Ovary (tissue), 9 donors: Measurements from ENCODE around the gene RALB. TPM values are rescaled to one million over a fixed set of nuclear protein-coding genes. Genes with fewer than 3 reads are reported as not detected.
"Not testable (repeated sequence)": the region's sequence is repeated elsewhere in the genome, so short reads cannot be mapped to it uniquely, and the experiment has no call there.

Experiments
- DNase-seq, 5 donors: peaks; one replicate each; pipeline ENCODE4 v3.0.0-alpha.2; 2019 to 2020
- H3K27ac ChIP-seq, 2 donors: fragments of 200-600 bp; one replicate each; pipeline versions ENCODE4 v1.5.1 to v1.8.0; 2019 to 2022
- H3K27me3 ChIP-seq: fragments of 200-600 bp; one replicate; pipeline ENCODE4 v1.8.0; 2022
- H3K36me3 ChIP-seq: fragments of 200-600 bp; sonication (generic); one replicate; pipeline ENCODE4 v1.5.1; 2019
- H3K4me1 ChIP-seq: one replicate; pipeline ENCODE4 v1.8.1; 2013; ENCODE audit warnings: mild to moderate bottlenecking, moderate library complexity; ENCODE audit not compliant: insufficient read depth
- H3K4me3 ChIP-seq: fragments of 200-600 bp; sonication (generic); one replicate; pipeline ENCODE4 v1.5.1; 2017
- H3K9me3 ChIP-seq, 2 donors: fragments of 200-600 bp in 1 of 2; sonication (generic) in 1 of 2; one replicate each; pipeline versions ENCODE4 v1.5.1 to v1.8.1; 2013 to 2019; ENCODE audit warnings: mild to moderate bottlenecking in 1 of 2, moderate library complexity in 1 of 2
- EP300 ChIP-seq: sonication (generic); formaldehyde crosslinking; IDR thresholded peaks from one replicate; pipeline ENCODE4 v1.6.1; 2017; ENCODE audit warnings: antibody characterized with exemption
- POLR2A ChIP-seq: fragments of 450-650 bp; IDR thresholded peaks from one replicate; pipeline ENCODE4 v1.6.1; 2017; ENCODE audit warnings: antibody characterized with exemption, mild to moderate bottlenecking, moderate library complexity
- WGBS, 3 donors: extraction: QIAGEN DNeasy Blood & Tissue Kit in 1 of 3; methylation state at CpG; one replicate each; pipeline versions ENCODE4 v1.1.5 to v1.1.7; 2013 to 2017; 5-methylcytosine and 5-hydroxymethylcytosine counted together
- intact Hi-C, 4 donors: fragments of 100-400 bp; cut with DNase I; formaldehyde crosslinking; loops; one replicate each; pipeline versions ENCODE4 v1.11.0 to v1.15.1; 2022 to 2023
- polyA plus RNA-seq, 2 donors: library from polyadenylated mRNA; stranded (reverse); fragments of 200-250 nt in 1 of 2; fragments of 350-450 nt in 1 of 2; fragmentation: Illumina TruSeq in 1 of 2; extraction: RNeasy Lipid Tissue Mini Kit (QIAGEN cat#74804) in 1 of 2; gene quantifications; one replicate each; pipeline ENCODE4 v1.2.3, GENCODE V29; 2013 to 2014
- total RNA-seq, 7 donors: library from RNA; depleted of rRNA in 2 of 7; stranded (reverse); fragments of >200 nt in 2 of 7; fragmentation: NEBNext Ultra II Directional in 3 of 7; extraction: Animal tissue kit (Norgen Biotek cat#: 25700) in 3 of 7; gene quantifications; one replicate each; pipeline versions ENCODE4 v1.1.0 to v1.2.4, GENCODE V29; 2016 to 2023
- TF ChIP-seq, protein P1 (sequence below), 3 donors: fragments of 450-650 bp in 2 of 3; fragments of 200-600 bp in 1 of 3; IDR thresholded peaks; one replicate each; pipeline versions ENCODE4 v1.5.1 to v1.8.0; 2016 to 2022; ENCODE audit warnings: antibody characterized with exemption in 3 of 3, mild to moderate bottlenecking in 1 of 3
- donor health status: DM: no; HTN: no; CAD: no; lungs with moderate emphysema.
- donor health status: DM: no; HTN: no; CAD: no.
- donor health status: Bipolar disorder and iron deficiency.
- donor health status: DM: yes; HTN: yes; CAD: no.
- donor health status: DM: no; HTN: no; CAD: no.
- donor health status: DM: yes; HTN: yes; CAD: no.

Gene RALB
- total and polyA plus RNA-seq, 9 donors, result 18.2 to 92.7 (median 34.9) TPM

DNA sequence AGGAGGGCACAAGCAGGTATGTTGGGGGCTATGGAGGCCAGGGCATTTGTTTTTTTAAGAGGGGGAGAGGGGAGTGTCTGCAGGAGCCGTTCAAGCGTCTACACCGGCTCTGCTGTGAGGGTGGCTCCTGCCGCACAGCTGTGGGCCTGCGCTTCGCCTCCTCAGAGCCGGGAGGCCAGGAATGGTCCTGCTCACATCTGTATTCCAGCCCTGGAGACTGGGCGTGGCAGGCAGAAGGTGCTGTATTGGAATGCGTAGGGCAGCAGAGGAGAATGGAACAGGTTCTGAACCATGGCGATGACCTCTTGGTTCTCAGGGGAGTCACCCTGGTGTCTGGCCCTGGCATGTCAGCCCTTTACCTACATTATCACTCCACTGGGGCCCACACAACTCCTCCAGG, 66.5 kb downstream of the RALB start:
- TF ChIP-seq EP300 (no peak), POLR2A (no peak)
- TF ChIP-seq, protein P1, sequence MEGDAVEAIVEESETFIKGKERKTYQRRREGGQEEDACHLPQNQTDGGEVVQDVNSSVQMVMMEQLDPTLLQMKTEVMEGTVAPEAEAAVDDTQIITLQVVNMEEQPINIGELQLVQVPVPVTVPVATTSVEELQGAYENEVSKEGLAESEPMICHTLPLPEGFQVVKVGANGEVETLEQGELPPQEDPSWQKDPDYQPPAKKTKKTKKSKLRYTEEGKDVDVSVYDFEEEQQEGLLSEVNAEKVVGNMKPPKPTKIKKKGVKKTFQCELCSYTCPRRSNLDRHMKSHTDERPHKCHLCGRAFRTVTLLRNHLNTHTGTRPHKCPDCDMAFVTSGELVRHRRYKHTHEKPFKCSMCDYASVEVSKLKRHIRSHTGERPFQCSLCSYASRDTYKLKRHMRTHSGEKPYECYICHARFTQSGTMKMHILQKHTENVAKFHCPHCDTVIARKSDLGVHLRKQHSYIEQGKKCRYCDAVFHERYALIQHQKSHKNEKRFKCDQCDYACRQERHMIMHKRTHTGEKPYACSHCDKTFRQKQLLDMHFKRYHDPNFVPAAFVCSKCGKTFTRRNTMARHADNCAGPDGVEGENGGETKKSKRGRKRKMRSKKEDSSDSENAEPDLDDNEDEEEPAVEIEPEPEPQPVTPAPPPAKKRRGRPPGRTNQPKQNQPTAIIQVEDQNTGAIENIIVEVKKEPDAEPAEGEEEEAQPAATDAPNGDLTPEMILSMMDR (IDR thresholded peaks at IDR 0.05), result no peak
- DNase-seq, result no peak
- Histone ChIP-seq H3K4me1 (no peaks in the 10 kb centered on the region), H3K36me3 (no peaks in the 10 kb centered on the region), H3K27ac (no peak overlapping the region), H3K27me3 (no peaks in the 10 kb centered on the region), H3K4me3 (no peak overlapping the region), H3K9me3 (no peaks in the 10 kb centered on the region)
- intact Hi-C loops, result loop anchor here in 2 of 4 donors (5.0 to 10.0 kb wide), 2 partner anchors 64 to 67 kb away; partner anchors contain the start of gene RALB (in 2 of the 2)
- 71 to 77% (median 74%) methylated on average over 10 of the region's 10 CpGs for WGBS, 3 donors

DNA sequence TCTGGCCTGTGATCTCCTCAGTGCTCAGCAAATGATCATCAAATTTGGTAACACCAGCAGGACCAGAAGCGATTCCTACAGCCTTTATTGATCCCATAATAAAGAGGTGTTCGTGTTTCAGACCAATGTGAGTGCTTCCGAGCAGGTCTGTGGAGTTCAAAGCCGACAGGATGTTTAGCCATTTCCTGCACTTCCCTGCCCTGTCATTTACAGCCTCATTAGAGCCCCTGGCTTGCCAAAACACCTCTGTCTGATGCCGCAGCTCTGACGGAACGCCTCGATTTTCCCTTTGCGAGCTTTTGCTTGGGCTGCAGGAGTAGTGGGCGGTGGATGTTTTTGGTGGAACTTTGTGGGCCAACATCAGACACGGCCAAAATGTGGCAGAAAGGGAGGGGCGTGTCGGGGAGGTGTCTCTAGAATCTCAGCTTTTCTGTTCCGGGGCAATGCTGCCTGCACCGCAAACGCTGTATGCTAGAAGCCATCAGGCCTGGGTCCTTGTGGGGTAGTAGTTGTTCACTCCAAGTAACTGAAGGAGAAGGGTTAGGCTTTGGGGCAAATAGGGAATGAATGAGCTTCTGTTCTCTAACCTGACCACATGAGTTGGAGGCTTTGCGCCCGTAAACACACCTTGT, 67.2 kb downstream of the RALB start:
- Histone ChIP-seq H3K27ac (no peak overlapping the region), H3K27me3 (no peaks in the 10 kb centered on the region), H3K4me1 (no peaks in the 10 kb centered on the region), H3K36me3 (no peaks in the 10 kb centered on the region), H3K9me3 (no peaks in the 10 kb centered on the region), H3K4me3 (no peak overlapping the region)
- intact Hi-C loops, result loop anchor here in 3 of 4 donors (1.0 to 10.0 kb wide), 3 partner anchors 27 to 68 kb away; partner anchors contain the start of gene RALB (in 2 of the 3)
- TF ChIP-seq POLR2A (no peak), EP300 (no peak)
- TF ChIP-seq, protein P1 (IDR thresholded peaks at IDR 0.05), result no peak
- WGBS, 3 donors, result 89 to 92% (median 89%) methylated on average over 18 of the region's 18 CpGs
- DNase-seq, result no peak

DNA sequence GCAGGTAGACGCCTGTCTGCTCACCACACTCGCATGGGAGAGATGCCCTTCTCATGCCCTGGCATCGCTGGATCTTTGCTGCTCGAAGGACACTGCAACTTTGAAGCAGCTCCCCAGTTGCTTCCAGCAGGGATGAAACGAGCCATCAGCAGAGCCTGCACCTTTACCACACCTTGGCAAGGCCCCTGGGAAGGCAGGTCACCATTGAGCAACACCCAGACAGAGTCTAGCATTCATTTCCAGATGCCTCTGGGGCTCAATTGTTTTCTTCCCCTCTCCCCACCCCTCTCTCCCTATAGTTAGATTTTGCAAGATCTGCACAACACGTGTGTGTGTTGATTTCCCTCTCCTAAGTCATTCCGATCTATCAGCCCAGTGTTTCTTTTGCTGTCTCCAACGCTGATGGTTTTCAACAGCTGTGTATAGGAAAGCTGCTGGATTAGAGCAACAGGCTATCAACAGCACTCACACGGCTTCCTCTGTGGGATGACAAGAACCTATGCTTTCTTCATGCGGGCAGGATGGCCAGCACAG, 67.7 kb downstream of the RALB start:
- TF ChIP-seq EP300 (no peak), POLR2A (no peak)
- TF ChIP-seq, protein P1 (IDR thresholded peaks at IDR 0.05), result no peak
- Histone ChIP-seq H3K27me3 (no peaks in the 10 kb centered on the region), H3K4me3 (no peak overlapping the region), H3K4me1 (no peaks in the 10 kb centered on the region), H3K36me3 (no peaks in the 10 kb centered on the region), H3K27ac (no peak overlapping the region), H3K9me3 (no peaks in the 10 kb centered on the region)
- DNase-seq, result no peak
- intact Hi-C loops, result loop anchor here in 1 of 4 donors (1.0 kb wide), 1 partner anchor 27 kb away; no protein-coding TSS in a partner anchor
- WGBS, 3 donors, result 80 to 85% (median 83%) methylated on average over 10 of the region's 10 CpGs

DNA sequence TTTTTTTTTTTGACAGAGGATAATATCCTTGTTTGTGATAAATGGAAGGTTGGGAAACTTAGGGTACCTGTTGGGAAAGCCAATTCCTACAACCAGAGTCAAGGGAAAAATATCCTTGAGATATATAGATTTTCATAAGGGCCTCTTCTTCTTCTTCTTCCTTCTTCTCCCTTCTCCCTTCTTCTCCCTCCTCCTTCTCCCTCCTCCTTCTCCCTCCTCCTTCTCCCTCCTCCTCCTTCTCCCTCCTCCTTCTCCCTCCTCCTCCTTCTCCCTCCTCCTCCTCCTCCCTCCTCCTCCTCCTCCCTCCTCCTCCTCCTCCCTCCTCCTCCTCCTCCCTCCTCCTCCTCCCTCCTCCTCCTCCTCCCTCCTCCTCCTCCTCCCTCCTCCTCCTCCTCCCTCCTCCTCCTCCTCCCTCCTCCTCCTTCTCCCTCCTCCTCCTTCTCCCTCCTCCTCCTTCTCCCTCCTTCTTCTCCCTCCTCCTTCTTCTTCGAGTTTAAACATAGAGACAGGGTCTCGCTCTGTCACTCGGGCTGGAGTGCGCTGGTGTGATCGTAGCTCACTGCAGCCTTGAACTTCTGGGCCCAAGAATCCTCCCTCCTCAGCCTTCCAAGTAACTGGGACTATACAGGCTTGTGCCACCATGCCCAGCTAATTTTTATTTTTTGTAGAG, 68.4 kb downstream of the RALB start:
- not testable (repeated sequence) for H3K27me3 ChIP-seq, H3K4me3 ChIP-seq, H3K4me1 ChIP-seq, H3K27ac ChIP-seq, H3K9me3 ChIP-seq, DNase-seq, H3K36me3 ChIP-seq
- intact Hi-C loops, result loop anchor here in 1 of 4 donors (1.0 kb wide), 1 partner anchor 26 kb away; no protein-coding TSS in a partner anchor
- 77 to 91% (median 77%) methylated on average over 5 of the region's 5 CpGs for WGBS, 3 donors
